ENCODE results near the gene HNF1B.

HNF1B gene

DNA sequence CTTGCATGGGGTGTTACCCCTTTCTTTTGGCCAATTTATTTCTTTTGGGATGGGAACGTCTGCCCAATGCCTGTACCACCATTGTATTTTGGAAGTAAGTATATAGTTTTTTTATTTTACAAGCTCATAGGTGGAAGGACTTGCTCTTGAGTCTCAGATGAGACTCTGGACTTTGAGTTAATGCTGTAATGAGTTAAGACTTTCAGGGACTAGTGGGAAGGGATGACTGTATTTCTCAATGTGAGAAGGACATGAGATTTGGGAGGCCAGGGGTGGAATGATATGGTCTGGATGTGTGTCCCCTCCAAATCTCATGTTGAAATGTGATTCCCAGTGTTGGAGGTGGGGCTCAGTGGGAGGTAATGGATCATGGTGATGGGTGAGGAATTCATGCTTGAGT, 49.1 kb downstream of the HNF1B start:
- no peak overlapping the region for H3K4me2 ChIP-seq (ENCODE audit: low read length)
- no peak overlapping the region for H3K27ac ChIP-seq (ENCODE audit: low read depth, low read length, poor library complexity, severe bottlenecking)
- H3K4me1 ChIP-seq (ENCODE audit: insufficient read depth, low read length, severe bottlenecking): no peaks in the 10 kb centered on the region
- H3K9me2 ChIP-seq (ENCODE audit: low read depth, low read length): no peaks in the 10 kb centered on the region
- H4K20me1 ChIP-seq (ENCODE audit: insufficient read depth, low read length): no peaks in the 10 kb centered on the region
- no peaks in the 10 kb centered on the region for H3F3A ChIP-seq (ENCODE audit: insufficient read depth, low read length)
- no peak overlapping the region for H3K4me3 ChIP-seq (ENCODE audit: low read depth, low read length, poor library complexity, severe bottlenecking)
- H3K27me3 ChIP-seq (ENCODE audit: insufficient read depth, low read length): 0 out of 2 replicates have a peak, but pooled peaks cover 6% of the 10 kb centered on the region
- no peaks in the 10 kb centered on the region for H3K36me3 ChIP-seq (ENCODE audit: insufficient read depth, low read length)
- H2AFZ ChIP-seq (ENCODE audit: low read length): no peak overlapping the region
- TF ChIP-seq, protein P1, sequence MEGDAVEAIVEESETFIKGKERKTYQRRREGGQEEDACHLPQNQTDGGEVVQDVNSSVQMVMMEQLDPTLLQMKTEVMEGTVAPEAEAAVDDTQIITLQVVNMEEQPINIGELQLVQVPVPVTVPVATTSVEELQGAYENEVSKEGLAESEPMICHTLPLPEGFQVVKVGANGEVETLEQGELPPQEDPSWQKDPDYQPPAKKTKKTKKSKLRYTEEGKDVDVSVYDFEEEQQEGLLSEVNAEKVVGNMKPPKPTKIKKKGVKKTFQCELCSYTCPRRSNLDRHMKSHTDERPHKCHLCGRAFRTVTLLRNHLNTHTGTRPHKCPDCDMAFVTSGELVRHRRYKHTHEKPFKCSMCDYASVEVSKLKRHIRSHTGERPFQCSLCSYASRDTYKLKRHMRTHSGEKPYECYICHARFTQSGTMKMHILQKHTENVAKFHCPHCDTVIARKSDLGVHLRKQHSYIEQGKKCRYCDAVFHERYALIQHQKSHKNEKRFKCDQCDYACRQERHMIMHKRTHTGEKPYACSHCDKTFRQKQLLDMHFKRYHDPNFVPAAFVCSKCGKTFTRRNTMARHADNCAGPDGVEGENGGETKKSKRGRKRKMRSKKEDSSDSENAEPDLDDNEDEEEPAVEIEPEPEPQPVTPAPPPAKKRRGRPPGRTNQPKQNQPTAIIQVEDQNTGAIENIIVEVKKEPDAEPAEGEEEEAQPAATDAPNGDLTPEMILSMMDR (IDR thresholded peaks at IDR 0.05; ENCODE audit: low read length): no peak
- TF ChIP-seq EZH2 (IDR thresholded peaks at IDR 0.05; ENCODE audit: borderline replicate concordance, low read length): no peak
- no peaks in the 10 kb centered on the region for H3K79me2 ChIP-seq (ENCODE audit: insufficient read depth, low read length)
- no peaks in the 10 kb centered on the region for H3K9me3 ChIP-seq (ENCODE audit: low read length)
- no peak overlapping the region for H3K9ac ChIP-seq (ENCODE audit: low read length)

DNA sequence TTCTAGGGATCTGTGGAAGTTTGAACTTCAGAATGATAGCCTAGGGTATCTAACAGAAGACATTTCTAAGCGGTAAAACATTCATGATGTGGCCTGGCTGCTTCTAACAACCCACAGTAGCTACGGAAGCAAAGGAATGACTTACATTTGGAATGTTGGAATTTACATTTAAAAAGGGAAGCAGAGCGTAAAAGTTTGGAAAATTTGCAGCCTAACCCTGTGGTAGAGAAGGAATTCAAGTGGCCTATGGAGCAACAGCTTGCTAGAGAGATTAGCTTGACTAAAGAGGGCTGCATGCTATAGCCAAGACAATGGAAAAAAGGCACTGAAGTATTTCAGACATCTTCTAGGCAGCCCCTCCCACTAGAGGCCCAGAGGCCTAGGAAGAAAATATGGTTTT, 50.1 kb downstream of the HNF1B start:
- Histone ChIP-seq H3F3A (ENCODE audit: insufficient read depth, low read length) (no peaks in the 10 kb centered on the region), H3K27me3 (ENCODE audit: insufficient read depth, low read length) (0 out of 2 replicates have a peak, but pooled peaks cover 6% of the 10 kb centered on the region), H3K4me1 (ENCODE audit: insufficient read depth, low read length, severe bottlenecking) (no peaks in the 10 kb centered on the region), H3K9me2 (ENCODE audit: low read depth, low read length) (no peaks in the 10 kb centered on the region), H3K9me3 (ENCODE audit: low read length) (no peaks in the 10 kb centered on the region), H3K9ac (ENCODE audit: low read length) (no peak overlapping the region), H3K4me2 (ENCODE audit: low read length) (no peak overlapping the region), H2AFZ (ENCODE audit: low read length) (no peak overlapping the region), H3K79me2 (ENCODE audit: insufficient read depth, low read length) (no peaks in the 10 kb centered on the region), H3K4me3 (ENCODE audit: low read depth, low read length, poor library complexity, severe bottlenecking) (no peak overlapping the region), H3K36me3 (ENCODE audit: insufficient read depth, low read length) (no peaks in the 10 kb centered on the region), H3K27ac (ENCODE audit: low read depth, low read length, poor library complexity, severe bottlenecking) (no peak overlapping the region), H4K20me1 (ENCODE audit: insufficient read depth, low read length) (no peaks in the 10 kb centered on the region)
- TF ChIP-seq, protein P1 (IDR thresholded peaks at IDR 0.05; ENCODE audit: low read length): no peak
- no peak for TF ChIP-seq EZH2 (IDR thresholded peaks at IDR 0.05; ENCODE audit: borderline replicate concordance, low read length)

DNA sequence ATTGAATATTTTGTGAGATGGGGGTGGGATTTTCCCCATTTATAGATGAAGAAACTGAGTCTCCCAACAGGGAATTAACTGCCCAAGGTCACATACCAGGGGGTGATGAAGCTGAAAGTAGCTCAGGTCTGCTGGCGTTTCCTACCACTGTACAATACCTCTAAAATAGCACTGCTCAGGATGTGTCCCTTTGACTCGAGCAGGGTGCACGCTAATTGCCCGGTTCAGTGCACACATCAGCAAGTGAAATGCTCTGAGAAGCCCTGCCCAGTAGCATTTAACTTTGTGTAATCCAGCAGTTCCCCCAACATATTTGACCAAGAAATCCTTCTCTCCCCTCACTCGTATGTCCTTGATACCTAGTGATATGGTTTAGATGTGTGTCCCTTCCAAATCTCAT, 51.5 kb downstream of the HNF1B start:
- no peaks in the 10 kb centered on the region for H4K20me1 ChIP-seq (ENCODE audit: insufficient read depth, low read length)
- no peak overlapping the region for H3K4me3 ChIP-seq (ENCODE audit: low read depth, low read length, poor library complexity, severe bottlenecking)
- H3K9ac ChIP-seq (ENCODE audit: low read length): no peak overlapping the region
- no peaks in the 10 kb centered on the region for H3K4me1 ChIP-seq (ENCODE audit: insufficient read depth, low read length, severe bottlenecking)
- no peak overlapping the region for H2AFZ ChIP-seq (ENCODE audit: low read length)
- H3K36me3 ChIP-seq (ENCODE audit: insufficient read depth, low read length): no peaks in the 10 kb centered on the region
- H3F3A ChIP-seq (ENCODE audit: insufficient read depth, low read length): no peaks in the 10 kb centered on the region
- 0 out of 2 replicates have a peak, but pooled peaks cover 4% of the 10 kb centered on the region for H3K27me3 ChIP-seq (ENCODE audit: insufficient read depth, low read length)
- no peaks in the 10 kb centered on the region for H3K79me2 ChIP-seq (ENCODE audit: insufficient read depth, low read length)
- H3K27ac ChIP-seq (ENCODE audit: low read depth, low read length, poor library complexity, severe bottlenecking): no peak overlapping the region
- no peaks in the 10 kb centered on the region for H3K9me2 ChIP-seq (ENCODE audit: low read depth, low read length)
- TF ChIP-seq EZH2 (IDR thresholded peaks at IDR 0.05; ENCODE audit: borderline replicate concordance, low read length): no peak
- TF ChIP-seq, protein P1 (IDR thresholded peaks at IDR 0.05; ENCODE audit: low read length): no peak
- H3K4me2 ChIP-seq (ENCODE audit: low read length): no peak overlapping the region
- no peaks in the 10 kb centered on the region for H3K9me3 ChIP-seq (ENCODE audit: low read length)
